ENCODE data around the gene DYNAP. TPM values are rescaled to one million over a fixed set of nuclear protein-coding genes. Genes with fewer than 3 reads are reported as not detected.

Gene DYNAP
- total RNA-seq, 3 donors from 2014 or later, result not detected

DNA sequence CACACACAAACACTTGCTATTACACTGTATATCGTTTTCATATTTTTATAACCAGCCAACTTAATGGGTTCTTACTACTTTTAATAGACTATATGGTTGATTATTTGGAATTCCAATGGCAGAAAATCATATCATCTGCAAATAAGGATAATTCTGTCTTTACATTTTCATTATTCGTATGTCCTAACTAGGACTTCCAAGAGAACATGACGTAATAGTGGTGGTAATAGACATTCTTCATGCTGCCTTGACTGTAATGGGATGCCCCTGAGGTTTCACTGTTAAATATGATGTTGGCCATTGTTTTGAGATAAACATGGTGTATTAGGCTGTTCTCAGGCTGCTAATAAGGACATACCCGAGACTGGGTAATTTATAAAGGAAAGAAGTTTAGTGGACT is 45.2 kb downstream of the DYNAP start:
- DNase-seq (no peak), ATAC-seq (no peak)
- Histone ChIP-seq H3K36me3 (ENCODE audit: low read depth) (no peaks in the 10 kb centered on the region), H3K4me3 (no peak overlapping the region), H3K9me3 (no peaks in the 10 kb centered on the region), H3K4me1 (ENCODE audit: low read depth) (no peaks in the 10 kb centered on the region)
- intact Hi-C loops (cut with DNase I, micrococcal nuclease), result no loop called here
- TF ChIP-seq, protein P1, sequence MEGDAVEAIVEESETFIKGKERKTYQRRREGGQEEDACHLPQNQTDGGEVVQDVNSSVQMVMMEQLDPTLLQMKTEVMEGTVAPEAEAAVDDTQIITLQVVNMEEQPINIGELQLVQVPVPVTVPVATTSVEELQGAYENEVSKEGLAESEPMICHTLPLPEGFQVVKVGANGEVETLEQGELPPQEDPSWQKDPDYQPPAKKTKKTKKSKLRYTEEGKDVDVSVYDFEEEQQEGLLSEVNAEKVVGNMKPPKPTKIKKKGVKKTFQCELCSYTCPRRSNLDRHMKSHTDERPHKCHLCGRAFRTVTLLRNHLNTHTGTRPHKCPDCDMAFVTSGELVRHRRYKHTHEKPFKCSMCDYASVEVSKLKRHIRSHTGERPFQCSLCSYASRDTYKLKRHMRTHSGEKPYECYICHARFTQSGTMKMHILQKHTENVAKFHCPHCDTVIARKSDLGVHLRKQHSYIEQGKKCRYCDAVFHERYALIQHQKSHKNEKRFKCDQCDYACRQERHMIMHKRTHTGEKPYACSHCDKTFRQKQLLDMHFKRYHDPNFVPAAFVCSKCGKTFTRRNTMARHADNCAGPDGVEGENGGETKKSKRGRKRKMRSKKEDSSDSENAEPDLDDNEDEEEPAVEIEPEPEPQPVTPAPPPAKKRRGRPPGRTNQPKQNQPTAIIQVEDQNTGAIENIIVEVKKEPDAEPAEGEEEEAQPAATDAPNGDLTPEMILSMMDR (IDR thresholded peaks at IDR 0.05), result no peak

DNA sequence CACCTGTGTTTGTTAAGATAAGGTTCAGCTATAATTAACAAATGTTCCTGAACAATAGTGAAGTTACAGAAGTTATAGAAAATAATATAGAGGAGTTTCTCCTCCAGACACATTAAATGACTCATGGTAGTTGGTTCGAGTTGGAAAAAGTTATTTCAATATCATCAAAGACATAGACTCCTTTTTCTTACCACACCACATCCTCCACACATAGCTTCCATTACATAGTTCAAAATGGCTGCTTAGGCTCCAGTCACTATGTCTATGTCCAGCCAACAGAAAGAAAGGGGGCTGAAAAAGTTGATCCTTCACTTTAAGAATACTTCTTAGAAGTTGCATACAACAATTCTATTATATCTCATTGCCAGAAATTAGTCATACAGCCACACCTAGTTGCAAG is 50.7 kb downstream of the DYNAP start:
- TF ChIP-seq, protein P1 (IDR thresholded peaks at IDR 0.05), result no peak
- no peaks in the 10 kb centered on the region for H3K4me1 ChIP-seq (ENCODE audit: low read depth)
- H3K9me3 ChIP-seq, result no peaks in the 10 kb centered on the region
- H3K4me3 ChIP-seq, result no peak overlapping the region
- DNase-seq (no peak), ATAC-seq (no peak)
- H3K36me3 ChIP-seq (ENCODE audit: low read depth), result no peaks in the 10 kb centered on the region
- intact Hi-C loops (cut with DNase I, micrococcal nuclease), result no loop called here

DNA sequence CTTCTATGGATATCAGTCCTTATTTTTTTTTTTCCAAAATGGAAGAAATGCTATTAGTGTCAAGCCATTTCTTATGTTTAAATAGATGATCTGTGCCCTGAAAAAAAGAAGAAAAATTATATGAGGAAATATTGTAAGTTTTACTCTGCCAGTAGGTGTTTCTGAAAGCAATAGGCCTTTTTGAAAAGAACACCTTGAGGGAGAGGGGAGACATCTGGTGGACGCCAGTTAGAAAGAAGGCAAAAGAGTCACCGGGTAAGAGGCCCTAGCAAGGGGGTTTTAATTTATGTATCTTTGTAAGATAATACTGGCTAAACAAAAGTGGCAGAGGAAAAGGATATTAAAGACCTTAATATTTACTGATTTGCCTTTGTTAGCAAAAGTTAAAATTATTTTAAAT is 56.1 kb downstream of the DYNAP start:
- peak in 1 of 3 donors; percentile 59 for DNase-seq
- TF ChIP-seq, protein P1 (IDR thresholded peaks at IDR 0.05), result no peak
- Histone ChIP-seq H3K4me3 (no peak overlapping the region), H3K4me1 (ENCODE audit: low read depth) (no peaks in the 10 kb centered on the region), H3K9me3 (no peaks in the 10 kb centered on the region), H3K36me3 (ENCODE audit: low read depth) (no peaks in the 10 kb centered on the region)
- intact Hi-C loops (cut with DNase I, micrococcal nuclease), result loop anchor here in 1 of 2 donors (5.0 kb wide), 1 partner anchor 90 kb away; no protein-coding TSS in a partner anchor
- peak; percentile 39 for ATAC-seq

Other genes starting within 250 kb of the DYNAP start
- not detected for gene STARD6, start 233.4 kb upstream of the DYNAP start, total RNA-seq
- 1 to 10 TPM; 2.1 to 3.7 (median 3.1) TPM for gene C18orf54, start 233.3 kb upstream of the DYNAP start, total RNA-seq
- gene RAB27B, start 237.2 kb downstream of the DYNAP start, total RNA-seq, result 10 to 100 TPM in 2 of 3 donors, 1 to 10 TPM in 1; 3.3 to 14.9 (median 10.6) TPM